OCI-LY1 (cell line): ENCODE results near the gene TCERG1L.
A peak's percentile ranks its signal among the peaks of the same experiment; 100 is the strongest.

ENCODE experiments used
- CTCF ChIP-seq: fragments of 200-600 bp; sonication (generic), shearing (Covaris generic); IDR thresholded peaks from 2 replicates; pipeline ENCODE4 v1.5.1; 2017; ENCODE audit warnings: mild to moderate bottlenecking, antibody characterized with exemption, low read length, moderate library complexity, mixed read lengths
- EZH2 ChIP-seq: fragments of 200-600 bp; sonication (generic), shearing (Covaris generic); IDR thresholded peaks from 2 replicates; pipeline ENCODE4 v1.8.0; 2017; ENCODE audit warnings: borderline replicate concordance, mixed run types, mild to moderate bottlenecking, antibody characterized with exemption, low read length, moderate library complexity, mixed read lengths

- TF ChIP-seq CTCF (peak; percentile 19; the same call in 1 of the 2 replicates), EZH2 (no peak)
These were observed 1.4 kb downstream of the TCERG1L start for GRCh38 chr10:131310142-131310541.
